ENCODE measurements around the gene MAST4. TPM values are rescaled to one million over a fixed set of nuclear protein-coding genes. Genes with fewer than 3 reads are reported as not detected.

MAST4 gene
- total RNA-seq, 4 donors from 2014 or later = 19.5 to 44.1 (median 24.1) TPM

DNA sequence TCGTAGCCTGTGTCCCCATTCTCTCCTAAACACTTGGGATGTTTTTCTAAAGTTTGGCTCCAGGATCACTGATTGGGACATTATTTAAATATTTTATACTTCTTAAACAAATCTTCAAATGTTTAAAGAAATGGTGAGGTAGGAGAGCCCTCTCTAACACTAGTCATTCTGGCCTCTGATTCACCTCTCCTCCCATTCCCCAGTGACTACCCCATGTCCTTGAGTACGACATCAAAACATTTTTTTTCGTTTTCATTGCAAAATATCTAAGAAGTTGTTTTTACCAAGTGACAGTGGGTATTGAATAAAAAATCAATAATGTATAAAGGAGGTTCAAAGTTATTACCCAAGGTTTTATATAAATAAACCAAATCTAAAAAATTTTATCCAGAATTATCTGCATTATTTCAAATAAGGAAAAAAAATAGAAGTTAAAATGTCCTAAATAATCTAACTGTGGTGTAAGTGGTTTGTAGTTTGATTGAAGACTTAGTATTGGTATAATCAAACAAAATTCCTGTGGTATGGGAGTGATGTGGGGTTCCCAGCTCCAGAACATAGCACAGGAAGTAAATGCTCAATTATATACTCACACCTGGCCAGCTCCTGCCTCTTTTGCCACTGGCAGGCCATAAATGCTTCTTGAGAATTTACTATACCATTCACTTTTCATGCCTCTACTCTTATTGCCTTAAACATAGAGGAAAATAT, 51.1 kb downstream of the MAST4 start:
- peak overlapping the region in 1 of 4 donors; percentile 16 for H3K27ac ChIP-seq
- no peak overlapping the region for H3K4me3 ChIP-seq
- no peaks in the 10 kb centered on the region for H3K36me3 ChIP-seq
- H3K4me1 ChIP-seq = no peaks in the 10 kb centered on the region
- no peak for TF ChIP-seq EP300 (IDR thresholded peaks at IDR 0.05)
- TF ChIP-seq, protein P1, sequence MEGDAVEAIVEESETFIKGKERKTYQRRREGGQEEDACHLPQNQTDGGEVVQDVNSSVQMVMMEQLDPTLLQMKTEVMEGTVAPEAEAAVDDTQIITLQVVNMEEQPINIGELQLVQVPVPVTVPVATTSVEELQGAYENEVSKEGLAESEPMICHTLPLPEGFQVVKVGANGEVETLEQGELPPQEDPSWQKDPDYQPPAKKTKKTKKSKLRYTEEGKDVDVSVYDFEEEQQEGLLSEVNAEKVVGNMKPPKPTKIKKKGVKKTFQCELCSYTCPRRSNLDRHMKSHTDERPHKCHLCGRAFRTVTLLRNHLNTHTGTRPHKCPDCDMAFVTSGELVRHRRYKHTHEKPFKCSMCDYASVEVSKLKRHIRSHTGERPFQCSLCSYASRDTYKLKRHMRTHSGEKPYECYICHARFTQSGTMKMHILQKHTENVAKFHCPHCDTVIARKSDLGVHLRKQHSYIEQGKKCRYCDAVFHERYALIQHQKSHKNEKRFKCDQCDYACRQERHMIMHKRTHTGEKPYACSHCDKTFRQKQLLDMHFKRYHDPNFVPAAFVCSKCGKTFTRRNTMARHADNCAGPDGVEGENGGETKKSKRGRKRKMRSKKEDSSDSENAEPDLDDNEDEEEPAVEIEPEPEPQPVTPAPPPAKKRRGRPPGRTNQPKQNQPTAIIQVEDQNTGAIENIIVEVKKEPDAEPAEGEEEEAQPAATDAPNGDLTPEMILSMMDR (IDR thresholded peaks at IDR 0.05) = no peak
- TF ChIP-seq POLR2A (IDR thresholded peaks at IDR 0.05) = no peak
- 57 to 67% methylated on average over 3 of the region's 3 CpGs for WGBS, 2 donors
- DNase-seq (ENCODE audit: low spot score in 2 of 2) = no peak
- H3K9me3 ChIP-seq = peaks cover 0 to 3% (median 0%) of the 10 kb centered on the region in 4 donors
- H3K27me3 ChIP-seq = no peaks in the 10 kb centered on the region

DNA sequence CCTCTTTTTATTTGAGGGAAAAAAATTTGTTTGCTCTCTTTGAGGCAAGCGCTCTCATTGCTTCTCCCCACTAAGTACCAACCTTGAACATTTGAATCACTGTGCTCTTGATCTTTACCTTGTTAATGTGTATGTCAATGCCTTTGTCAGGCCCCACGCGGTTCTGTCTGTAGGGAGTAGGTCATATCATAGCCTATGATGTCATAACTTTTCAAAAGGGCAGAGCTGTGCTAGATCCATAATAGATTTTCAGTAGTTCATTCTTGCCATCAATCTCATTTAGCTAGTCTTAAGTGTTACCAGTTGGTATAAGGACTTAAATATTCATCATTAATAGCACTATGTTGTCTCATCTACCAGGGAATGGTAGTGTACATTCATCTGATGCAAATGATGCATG, 56.6 kb downstream of the MAST4 start:
- H3K27ac ChIP-seq = no peak overlapping the region
- H3K4me1 ChIP-seq = peaks cover 0 to 7% (median 0%) of the 10 kb centered on the region in 4 donors
- H3K27me3 ChIP-seq = no peaks in the 10 kb centered on the region
- no peak for DNase-seq (ENCODE audit: low spot score in 2 of 2)
- H3K4me3 ChIP-seq = no peak overlapping the region
- 85 to 89% methylated on average over 3 of the region's 3 CpGs for WGBS, 2 donors
- TF ChIP-seq EP300 (IDR thresholded peaks at IDR 0.05) (no peak), POLR2A (IDR thresholded peaks at IDR 0.05) (no peak)
- TF ChIP-seq, protein P1 (IDR thresholded peaks at IDR 0.05) = no peak
- peaks cover 0 to 3% (median 0%) of the 10 kb centered on the region in 4 donors for H3K9me3 ChIP-seq
- no peaks in the 10 kb centered on the region for H3K36me3 ChIP-seq

DNA sequence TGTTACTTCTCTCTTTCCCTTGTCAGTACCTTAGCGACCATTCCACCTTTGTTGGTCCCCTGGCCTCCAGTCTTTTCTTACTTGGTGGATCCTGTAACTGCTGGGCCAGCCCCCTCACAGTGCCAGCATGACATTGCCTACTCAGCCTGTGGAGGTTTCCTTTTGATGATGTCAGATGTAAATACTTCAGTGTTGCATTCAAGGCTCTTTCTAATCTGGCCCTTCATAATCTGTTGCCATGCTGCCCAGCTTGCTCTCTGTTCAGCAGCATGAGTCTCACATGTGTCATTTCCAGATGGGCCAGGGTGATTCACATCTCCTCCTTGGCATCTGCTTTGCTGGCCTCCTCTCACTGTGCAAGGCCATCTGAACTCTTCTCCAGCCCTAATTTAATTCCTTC, 57.1 kb downstream of the MAST4 start:
- TF ChIP-seq POLR2A (IDR thresholded peaks at IDR 0.05) (no peak), EP300 (IDR thresholded peaks at IDR 0.05) (no peak)
- TF ChIP-seq, protein P1 (IDR thresholded peaks at IDR 0.05) = no peak
- no peak for DNase-seq (ENCODE audit: low spot score in 2 of 2)
- H3K9me3 ChIP-seq = peaks cover 0 to 3% (median 0%) of the 10 kb centered on the region in 4 donors
- H3K4me1 ChIP-seq = peaks cover 0 to 7% (median 0%) of the 10 kb centered on the region in 4 donors
- 81 to 83% methylated on average over 1 of the region's 1 CpG for WGBS, 2 donors
- H3K4me3 ChIP-seq = no peak overlapping the region
- no peaks in the 10 kb centered on the region for H3K27me3 ChIP-seq
- no peak overlapping the region for H3K27ac ChIP-seq
- no peaks in the 10 kb centered on the region for H3K36me3 ChIP-seq

DNA sequence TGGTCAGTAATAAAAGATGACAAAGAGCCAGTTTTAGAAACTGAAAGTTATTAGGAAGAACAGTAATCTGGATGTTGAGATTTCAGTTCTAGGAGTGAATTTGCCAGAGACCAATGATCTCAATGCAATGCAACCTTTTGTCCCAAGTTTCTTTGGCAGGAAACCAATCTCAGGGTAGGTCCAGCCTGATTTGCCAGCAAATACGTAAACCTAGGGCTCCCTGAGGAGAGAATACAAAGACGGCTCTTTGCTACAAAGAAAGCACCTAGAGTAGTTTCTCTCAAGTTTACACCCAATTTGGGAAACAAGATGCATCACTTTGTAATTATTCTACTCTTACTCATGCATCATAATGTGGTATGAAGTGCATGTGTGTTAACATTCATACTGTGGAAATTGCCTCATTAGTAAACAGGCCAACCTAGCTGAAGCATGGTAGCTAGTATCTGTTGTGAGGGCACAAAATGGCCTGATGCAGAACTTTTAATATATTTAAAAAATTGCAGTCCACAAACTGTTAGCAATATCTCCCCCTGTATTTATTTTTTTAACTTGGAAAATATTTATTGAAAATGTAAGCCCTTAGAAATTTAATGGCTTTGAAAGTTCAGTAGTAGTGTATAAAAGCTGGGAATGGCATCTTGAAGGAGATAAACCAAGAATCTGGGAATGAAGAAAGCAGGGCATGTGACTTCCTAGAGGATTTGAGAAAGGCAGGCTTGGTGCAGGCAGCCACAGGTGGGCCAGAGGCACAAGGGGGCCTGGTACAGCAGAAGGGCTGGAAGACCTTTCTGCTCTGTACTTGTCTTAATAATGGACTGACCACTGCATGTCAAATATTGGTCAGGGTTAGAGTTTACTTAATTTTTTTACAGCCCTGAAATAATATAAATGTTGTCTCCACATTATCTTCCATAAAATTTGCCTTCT, 59.5 kb downstream of the MAST4 start:
- Histone ChIP-seq H3K36me3 (no peaks in the 10 kb centered on the region), H3K9me3 (peaks cover 0 to 3% (median 0%) of the 10 kb centered on the region in 4 donors), H3K4me1 (peaks cover 0 to 7% (median 0%) of the 10 kb centered on the region in 4 donors), H3K27me3 (no peaks in the 10 kb centered on the region), H3K4me3 (no peak overlapping the region), H3K27ac (peak overlapping the region in 1 of 4 donors; percentile 21)
- peak in 1 of 2 donors; percentile 15 for DNase-seq (ENCODE audit: low spot score in 2 of 2)
- WGBS, 2 donors = 19 to 58% methylated on average over 2 of the region's 2 CpGs
- TF ChIP-seq, protein P1 (IDR thresholded peaks at IDR 0.05) = no peak
- peak in 1 of 2 donors; percentile 31 for TF ChIP-seq EP300 (IDR thresholded peaks at IDR 0.05)

Measured in tibial nerve (tissue), 4 donors.